KBM-7 (cell line): Measurements from ENCODE around the gene H1-8.
"Not testable (repeated sequence)": the region's sequence is repeated elsewhere in the genome, so short reads cannot be mapped to it uniquely, and the experiment has no call there.

Experiments used
- DNase-seq: peaks from one replicate; pipeline ENCODE4 v3.0.0-alpha.2; 2015
- in situ Hi-C: fragments of 300-500 bp; cut with MboI; formaldehyde crosslinking; loops from 2 replicates; pipeline ENCODE4 v1.14.3; 2020; ENCODE audit warnings: low sequenced_read_pairs, low pct_unique_long_range_greater_than_20kb, mixed read lengths

H1-8 gene

GRCh38 chr3:129543156-129543790 lies at the start of gene H1-8:
H1-8 (plus strand) TSS chr3:129543175; CDS start chr3:129543219, 44 bp downstream.
- no peak for DNase-seq

GRCh38 chr3:129493206-129493605 lies 49.8 kb upstream of the H1-8 start:
- in situ Hi-C loops = no loop called here
- no peak for DNase-seq

More at GRCh38 chr3:129543156-129543790, at the start of gene H1-8:
- in situ Hi-C loops = no loop called here

GRCh38 chr3:129494499-129494898 lies 48.5 kb upstream of the H1-8 start:
- DNase-seq, in situ Hi-C loops: not testable (repeated sequence)

GRCh38 chr3:129495006-129495639 lies 47.9 kb upstream of the H1-8 start:
- in situ Hi-C loops, DNase-seq: not testable (repeated sequence)

GRCh38 chr3:129497876-129498275 lies 45.1 kb upstream of the H1-8 start:
- DNase-seq, in situ Hi-C loops: not testable (repeated sequence)

- in situ Hi-C loops = not testable (repeated sequence)
Measured at GRCh38 chr3:129498603-129499488, 44.1 kb upstream of the H1-8 start.

GRCh38 chr3:129499604-129500333 lies 43.2 kb upstream of the H1-8 start:
- in situ Hi-C loops, DNase-seq: not testable (repeated sequence)

More at GRCh38 chr3:129498603-129499488, 44.1 kb upstream of the H1-8 start:
- DNase-seq = not testable (repeated sequence)

GRCh38 chr3:129500334-129500658 lies 42.7 kb upstream of the H1-8 start:
- in situ Hi-C loops = no loop called here

GRCh38 chr3:129501630-129502029 lies 41.3 kb upstream of the H1-8 start:
- no peak for DNase-seq
- in situ Hi-C loops = no loop called here

More at GRCh38 chr3:129500334-129500658, 42.7 kb upstream of the H1-8 start:
- DNase-seq = no peak

GRCh38 chr3:129502641-129503408 lies 40.1 kb upstream of the H1-8 start:
- in situ Hi-C loops = no loop called here
- DNase-seq = no peak

- in situ Hi-C loops = no loop called here
- no peak for DNase-seq
Measured at GRCh38 chr3:129503471-129504291, 39.3 kb upstream of the H1-8 start.

GRCh38 chr3:129504471-129505100 lies 38.4 kb upstream of the H1-8 start:
- in situ Hi-C loops = no loop called here
- no peak for DNase-seq

- DNase-seq = no peak
- in situ Hi-C loops = no loop called here
Measured at GRCh38 chr3:129505341-129505740, 37.6 kb upstream of the H1-8 start.

- no peak for DNase-seq
- in situ Hi-C loops = no loop called here
Measured at GRCh38 chr3:129506231-129506742, 36.7 kb upstream of the H1-8 start.

- in situ Hi-C loops = no loop called here
- DNase-seq = no peak
Measured at GRCh38 chr3:129507181-129507831, 35.7 kb upstream of the H1-8 start.

- DNase-seq = no peak
- in situ Hi-C loops = no loop called here
Measured at GRCh38 chr3:129512595-129512994, 30.4 kb upstream of the H1-8 start.

GRCh38 chr3:129513705-129514104 lies 29.3 kb upstream of the H1-8 start:
- in situ Hi-C loops = no loop called here
- DNase-seq = no peak
